B cell (primary cell): ENCODE results near the gene NLRP5.
"Not testable (repeated sequence)": the region's sequence is repeated elsewhere in the genome, so short reads cannot be mapped to it uniquely, and the experiment has no call there.

Source experiments
- CTCF ChIP-seq: fragments of 200-600 bp; IDR thresholded peaks from one replicate; pipeline ENCODE4 v1.8.0; 2022; ENCODE audit warnings: antibody characterized with exemption, mild to moderate bottlenecking
- EZH2 ChIP-seq: IDR thresholded peaks from 2 replicates; pipeline ENCODE4 v1.6.1; 2012; ENCODE audit warnings: borderline replicate concordance, low read depth, mild to moderate bottlenecking, moderate library complexity, low read length; ENCODE audit not compliant: insufficient read depth, poor library complexity, severe bottlenecking

GRCh38 chr19:56105831-56106396 is 119.3 kb downstream of the NLRP5 start:
- TF ChIP-seq EZH2, CTCF: not testable (repeated sequence)
